HEK293 (cell line): ENCODE data around the gene SHC4.

ENCODE experiments used
- GLI2 ChIP-seq: fragments of 450-650 bp; formaldehyde crosslinking; IDR thresholded peaks from 2 replicates; pipeline ENCODE4; 2017; ENCODE audit warnings: missing biosample characterization, missing genetic modification characterization, low read depth, borderline replicate concordance
- GLIS1 ChIP-seq: fragments of 450-650 bp; formaldehyde crosslinking; IDR thresholded peaks from 2 replicates; pipeline ENCODE4 v1.5.1; 2016; ENCODE audit warnings: missing biosample characterization, missing genetic modification characterization
- HOXA7 ChIP-seq: sonication (generic); formaldehyde crosslinking; IDR thresholded peaks from 2 replicates; pipeline ENCODE4 v1.8.1; 2022; ENCODE audit warnings: missing genetic modification reagents, borderline replicate concordance
- KLF8 ChIP-seq: fragments of 450-650 bp; formaldehyde crosslinking; IDR thresholded peaks from 2 replicates; pipeline ENCODE4 v1.5.1; 2016; ENCODE audit warnings: missing biosample characterization, missing genetic modification characterization
- PRDM1 ChIP-seq: fragments of 450-650 bp; formaldehyde crosslinking; IDR thresholded peaks from 2 replicates; pipeline ENCODE4; 2016; ENCODE audit warnings: missing biosample characterization, missing genetic modification characterization
- PRDM4 ChIP-seq: fragments of 450-650 bp; formaldehyde crosslinking; IDR thresholded peaks from 2 replicates; pipeline ENCODE4 v1.5.1; 2017; ENCODE audit warnings: missing biosample characterization, missing genetic modification characterization
- SCRT1 ChIP-seq: fragments of 450-650 bp; formaldehyde crosslinking; IDR thresholded peaks from 2 replicates; pipeline ENCODE4 v1.5.1; 2016; ENCODE audit warnings: missing biosample characterization, missing genetic modification characterization, borderline replicate concordance
- ZFP37 ChIP-seq: fragments of 450-650 bp; formaldehyde crosslinking; IDR thresholded peaks from 2 replicates; pipeline ENCODE4 v1.5.1; 2016; ENCODE audit warnings: missing biosample characterization, missing genetic modification characterization
- ZNF248 ChIP-seq: fragments of 450-650 bp; formaldehyde crosslinking; IDR thresholded peaks from 2 replicates; pipeline ENCODE4 v1.5.1; 2017; ENCODE audit warnings: missing biosample characterization, missing genetic modification characterization
- ZNF48 ChIP-seq: fragments of 450-650 bp; formaldehyde crosslinking; IDR thresholded peaks from 2 replicates; pipeline ENCODE4 v1.5.1; 2016; ENCODE audit warnings: missing biosample characterization, missing genetic modification characterization
- ZNF596 ChIP-seq: fragments of 450-650 bp; IDR thresholded peaks from 2 replicates; pipeline ENCODE4 v1.5.0; 2018; ENCODE audit warnings: missing biosample characterization, mild to moderate bottlenecking, missing genetic modification characterization, moderate library complexity
- ZNF629 ChIP-seq: fragments of 450-650 bp; formaldehyde crosslinking; IDR thresholded peaks from 2 replicates; pipeline ENCODE4 v1.5.1; 2017; ENCODE audit warnings: missing biosample characterization, missing genetic modification characterization
- ZNF654 ChIP-seq: fragments of 450-650 bp; formaldehyde crosslinking; IDR thresholded peaks from 2 replicates; pipeline ENCODE4 v1.5.1; 2016; ENCODE audit warnings: low read depth, missing biosample characterization, missing genetic modification characterization
- ZNF664 ChIP-seq: fragments of 450-650 bp; formaldehyde crosslinking; IDR thresholded peaks from 2 replicates; pipeline ENCODE4 v1.5.1; 2016; ENCODE audit warnings: missing biosample characterization, missing genetic modification characterization
- ZNF701 ChIP-seq: fragments of 450-650 bp; formaldehyde crosslinking; IDR thresholded peaks from 2 replicates; pipeline ENCODE4 v1.5.1; 2016; ENCODE audit warnings: missing biosample characterization, missing genetic modification characterization
- ZNF792 ChIP-seq: fragments of 450-650 bp; formaldehyde crosslinking; IDR thresholded peaks from 2 replicates; pipeline ENCODE4 v1.5.1; 2016; ENCODE audit warnings: missing biosample characterization, missing genetic modification characterization
- TF ChIP-seq, protein P1 (sequence below): fragments of 450-650 bp; formaldehyde crosslinking; IDR thresholded peaks from 2 replicates; pipeline ENCODE4 v1.5.1; 2016; ENCODE audit warnings: missing biosample characterization, missing genetic modification characterization, borderline replicate concordance
- TF ChIP-seq, protein P2 (sequence below): fragments of 450-650 bp; formaldehyde crosslinking; conservative IDR thresholded peaks from 2 replicates; pipeline ENCODE4 v1.5.1; 2016; ENCODE audit warnings: low read depth, missing biosample characterization, missing genetic modification characterization
- TF ChIP-seq, protein P3 (sequence below): fragments of 450-650 bp; formaldehyde crosslinking; IDR thresholded peaks from 2 replicates; pipeline ENCODE4 v1.5.1; 2016; ENCODE audit warnings: missing biosample characterization, missing genetic modification characterization
- TF ChIP-seq, protein P4 (sequence below): fragments of 450-650 bp; formaldehyde crosslinking; IDR thresholded peaks from 2 replicates; pipeline ENCODE4 v1.5.1; 2016; ENCODE audit warnings: missing biosample characterization, missing genetic modification characterization
- TF ChIP-seq, protein P5 (sequence below): IDR thresholded peaks from 2 replicates; pipeline ENCODE4 v1.6.1; 2011; ENCODE audit warnings: mild to moderate bottlenecking, low read depth, low read length, borderline replicate concordance

The SHC4 gene

GRCh38 chr15:48896869-48897814 is 66.6 kb downstream of the SHC4 start (continued):
- TF ChIP-seq, protein P1, sequence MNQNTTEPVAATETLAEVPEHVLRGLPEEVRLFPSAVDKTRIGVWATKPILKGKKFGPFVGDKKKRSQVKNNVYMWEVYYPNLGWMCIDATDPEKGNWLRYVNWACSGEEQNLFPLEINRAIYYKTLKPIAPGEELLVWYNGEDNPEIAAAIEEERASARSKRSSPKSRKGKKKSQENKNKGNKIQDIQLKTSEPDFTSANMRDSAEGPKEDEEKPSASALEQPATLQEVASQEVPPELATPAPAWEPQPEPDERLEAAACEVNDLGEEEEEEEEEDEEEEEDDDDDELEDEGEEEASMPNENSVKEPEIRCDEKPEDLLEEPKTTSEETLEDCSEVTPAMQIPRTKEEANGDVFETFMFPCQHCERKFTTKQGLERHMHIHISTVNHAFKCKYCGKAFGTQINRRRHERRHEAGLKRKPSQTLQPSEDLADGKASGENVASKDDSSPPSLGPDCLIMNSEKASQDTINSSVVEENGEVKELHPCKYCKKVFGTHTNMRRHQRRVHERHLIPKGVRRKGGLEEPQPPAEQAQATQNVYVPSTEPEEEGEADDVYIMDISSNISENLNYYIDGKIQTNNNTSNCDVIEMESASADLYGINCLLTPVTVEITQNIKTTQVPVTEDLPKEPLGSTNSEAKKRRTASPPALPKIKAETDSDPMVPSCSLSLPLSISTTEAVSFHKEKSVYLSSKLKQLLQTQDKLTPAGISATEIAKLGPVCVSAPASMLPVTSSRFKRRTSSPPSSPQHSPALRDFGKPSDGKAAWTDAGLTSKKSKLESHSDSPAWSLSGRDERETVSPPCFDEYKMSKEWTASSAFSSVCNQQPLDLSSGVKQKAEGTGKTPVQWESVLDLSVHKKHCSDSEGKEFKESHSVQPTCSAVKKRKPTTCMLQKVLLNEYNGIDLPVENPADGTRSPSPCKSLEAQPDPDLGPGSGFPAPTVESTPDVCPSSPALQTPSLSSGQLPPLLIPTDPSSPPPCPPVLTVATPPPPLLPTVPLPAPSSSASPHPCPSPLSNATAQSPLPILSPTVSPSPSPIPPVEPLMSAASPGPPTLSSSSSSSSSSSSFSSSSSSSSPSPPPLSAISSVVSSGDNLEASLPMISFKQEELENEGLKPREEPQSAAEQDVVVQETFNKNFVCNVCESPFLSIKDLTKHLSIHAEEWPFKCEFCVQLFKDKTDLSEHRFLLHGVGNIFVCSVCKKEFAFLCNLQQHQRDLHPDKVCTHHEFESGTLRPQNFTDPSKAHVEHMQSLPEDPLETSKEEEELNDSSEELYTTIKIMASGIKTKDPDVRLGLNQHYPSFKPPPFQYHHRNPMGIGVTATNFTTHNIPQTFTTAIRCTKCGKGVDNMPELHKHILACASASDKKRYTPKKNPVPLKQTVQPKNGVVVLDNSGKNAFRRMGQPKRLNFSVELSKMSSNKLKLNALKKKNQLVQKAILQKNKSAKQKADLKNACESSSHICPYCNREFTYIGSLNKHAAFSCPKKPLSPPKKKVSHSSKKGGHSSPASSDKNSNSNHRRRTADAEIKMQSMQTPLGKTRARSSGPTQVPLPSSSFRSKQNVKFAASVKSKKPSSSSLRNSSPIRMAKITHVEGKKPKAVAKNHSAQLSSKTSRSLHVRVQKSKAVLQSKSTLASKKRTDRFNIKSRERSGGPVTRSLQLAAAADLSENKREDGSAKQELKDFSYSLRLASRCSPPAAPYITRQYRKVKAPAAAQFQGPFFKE (tag by site-specific recombination): no peak
- TF ChIP-seq, protein P2, sequence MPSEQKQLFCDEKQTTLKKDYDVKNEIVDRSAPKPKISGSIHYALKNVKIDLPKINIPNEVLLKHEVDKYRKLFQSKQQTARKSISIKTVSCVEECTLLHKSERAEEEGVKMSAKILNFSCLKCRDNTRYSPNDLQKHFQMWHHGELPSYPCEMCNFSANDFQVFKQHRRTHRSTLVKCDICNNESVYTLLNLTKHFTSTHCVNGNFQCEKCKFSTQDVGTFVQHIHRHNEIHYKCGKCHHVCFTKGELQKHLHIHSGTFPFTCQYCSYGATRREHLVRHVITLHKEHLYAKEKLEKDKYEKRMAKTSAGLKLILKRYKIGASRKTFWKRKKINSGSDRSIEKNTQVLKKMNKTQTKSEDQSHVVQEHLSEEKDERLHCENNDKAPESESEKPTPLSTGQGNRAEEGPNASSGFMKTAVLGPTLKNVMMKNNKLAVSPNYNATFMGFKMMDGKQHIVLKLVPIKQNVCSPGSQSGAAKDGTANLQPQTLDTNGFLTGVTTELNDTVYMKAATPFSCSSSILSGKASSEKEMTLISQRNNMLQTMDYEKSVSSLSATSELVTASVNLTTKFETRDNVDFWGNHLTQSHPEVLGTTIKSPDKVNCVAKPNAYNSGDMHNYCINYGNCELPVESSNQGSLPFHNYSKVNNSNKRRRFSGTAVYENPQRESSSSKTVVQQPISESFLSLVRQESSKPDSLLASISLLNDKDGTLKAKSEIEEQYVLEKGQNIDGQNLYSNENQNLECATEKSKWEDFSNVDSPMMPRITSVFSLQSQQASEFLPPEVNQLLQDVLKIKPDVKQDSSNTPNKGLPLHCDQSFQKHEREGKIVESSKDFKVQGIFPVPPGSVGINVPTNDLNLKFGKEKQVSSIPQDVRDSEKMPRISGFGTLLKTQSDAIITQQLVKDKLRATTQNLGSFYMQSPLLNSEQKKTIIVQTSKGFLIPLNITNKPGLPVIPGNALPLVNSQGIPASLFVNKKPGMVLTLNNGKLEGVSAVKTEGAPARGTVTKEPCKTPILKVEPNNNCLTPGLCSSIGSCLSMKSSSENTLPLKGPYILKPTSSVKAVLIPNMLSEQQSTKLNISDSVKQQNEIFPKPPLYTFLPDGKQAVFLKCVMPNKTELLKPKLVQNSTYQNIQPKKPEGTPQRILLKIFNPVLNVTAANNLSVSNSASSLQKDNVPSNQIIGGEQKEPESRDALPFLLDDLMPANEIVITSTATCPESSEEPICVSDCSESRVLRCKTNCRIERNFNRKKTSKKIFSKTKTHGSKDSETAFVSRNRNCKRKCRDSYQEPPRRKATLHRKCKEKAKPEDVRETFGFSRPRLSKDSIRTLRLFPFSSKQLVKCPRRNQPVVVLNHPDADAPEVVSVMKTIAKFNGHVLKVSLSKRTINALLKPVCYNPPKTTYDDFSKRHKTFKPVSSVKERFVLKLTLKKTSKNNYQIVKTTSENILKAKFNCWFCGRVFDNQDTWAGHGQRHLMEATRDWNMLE: no peak
- TF ChIP-seq PRDM1 (no peak), GLIS1 (tag by site-specific recombination) (no peak), ZNF792 (no peak), PRDM4 (tag by site-specific recombination) (no peak), ZNF701 (tag by site-specific recombination) (no peak), ZFP37 (no peak), ZNF596 (tag by site-specific recombination) (no peak), ZNF48 (tag by site-specific recombination) (no peak), ZNF654 (no peak), SCRT1 (tag by site-specific recombination) (no peak), ZNF664 (tag by site-specific recombination) (0 out of 2 replicates have a peak, but pooled peaks have one; percentile 11), GLI2 (tag by site-specific recombination) (no peak), ZNF629 (tag by site-specific recombination) (0 out of 2 replicates have a peak, but pooled peaks have one; percentile 28), KLF8 (tag by site-specific recombination) (no peak), ZNF248 (tag by site-specific recombination) (no peak), HOXA7 (CRISPR knock-in tag) (no peak)
- TF ChIP-seq, protein P3, sequence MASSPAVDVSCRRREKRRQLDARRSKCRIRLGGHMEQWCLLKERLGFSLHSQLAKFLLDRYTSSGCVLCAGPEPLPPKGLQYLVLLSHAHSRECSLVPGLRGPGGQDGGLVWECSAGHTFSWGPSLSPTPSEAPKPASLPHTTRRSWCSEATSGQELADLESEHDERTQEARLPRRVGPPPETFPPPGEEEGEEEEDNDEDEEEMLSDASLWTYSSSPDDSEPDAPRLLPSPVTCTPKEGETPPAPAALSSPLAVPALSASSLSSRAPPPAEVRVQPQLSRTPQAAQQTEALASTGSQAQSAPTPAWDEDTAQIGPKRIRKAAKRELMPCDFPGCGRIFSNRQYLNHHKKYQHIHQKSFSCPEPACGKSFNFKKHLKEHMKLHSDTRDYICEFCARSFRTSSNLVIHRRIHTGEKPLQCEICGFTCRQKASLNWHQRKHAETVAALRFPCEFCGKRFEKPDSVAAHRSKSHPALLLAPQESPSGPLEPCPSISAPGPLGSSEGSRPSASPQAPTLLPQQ: peak; percentile 71; the same call in 1 of the 2 replicates
- TF ChIP-seq, protein P4, sequence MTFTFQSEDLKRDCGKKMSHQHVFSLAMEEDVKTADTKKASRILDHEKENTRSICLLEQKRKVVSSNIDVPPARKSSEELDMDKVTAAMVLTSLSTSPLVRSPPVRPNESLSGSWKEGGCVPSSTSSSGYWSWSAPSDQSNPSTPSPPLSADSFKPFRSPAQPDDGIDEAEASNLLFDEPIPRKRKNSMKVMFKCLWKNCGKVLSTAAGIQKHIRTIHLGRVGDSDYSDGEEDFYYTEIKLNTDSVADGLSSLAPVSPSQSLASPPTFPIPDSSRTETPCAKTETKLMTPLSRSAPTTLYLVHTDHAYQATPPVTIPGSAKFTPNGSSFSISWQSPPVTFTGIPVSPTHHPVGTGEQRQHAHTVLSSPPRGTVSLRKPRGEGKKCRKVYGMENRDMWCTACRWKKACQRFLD (tag by site-specific recombination): no peak
- TF ChIP-seq, protein P5, sequence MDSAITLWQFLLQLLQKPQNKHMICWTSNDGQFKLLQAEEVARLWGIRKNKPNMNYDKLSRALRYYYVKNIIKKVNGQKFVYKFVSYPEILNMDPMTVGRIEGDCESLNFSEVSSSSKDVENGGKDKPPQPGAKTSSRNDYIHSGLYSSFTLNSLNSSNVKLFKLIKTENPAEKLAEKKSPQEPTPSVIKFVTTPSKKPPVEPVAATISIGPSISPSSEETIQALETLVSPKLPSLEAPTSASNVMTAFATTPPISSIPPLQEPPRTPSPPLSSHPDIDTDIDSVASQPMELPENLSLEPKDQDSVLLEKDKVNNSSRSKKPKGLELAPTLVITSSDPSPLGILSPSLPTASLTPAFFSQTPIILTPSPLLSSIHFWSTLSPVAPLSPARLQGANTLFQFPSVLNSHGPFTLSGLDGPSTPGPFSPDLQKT: no peak
